GM12878 (cell line): ENCODE measurements around the gene ZCCHC24. TPM values are rescaled to one million over a fixed set of nuclear protein-coding genes. Genes with fewer than 3 reads are reported as not detected.

Experiments
- ATAC-seq: fragments of 200-7000 bp; cut with Tn5 transposase; 3 replicates; pipeline ENCODE4 v1.9.1; 2020; ENCODE audit warnings: mild to moderate bottlenecking, moderate library complexity
- BruUV-seq: library from RNA; stranded (reverse); fragments of 400-500 nt; replicated peaks from 2 replicates; lab custom pipeline; 2021; lab: Mats Ljungman, UMichigan
- CTCF ChIA-PET: fragments of 300-600 bp; sonication (Branson Sonifier 250); formaldehyde crosslinking; extraction: SDS; loops from one replicate; lab custom pipeline; 2021; ENCODE audit warnings: inconsistent platforms; lab: Yijun Ruan, JAX
- POLR2A ChIA-PET: fragments of 350-600 bp; formaldehyde crosslinking; extraction: SDS; loops from one replicate; lab custom pipeline; 2021; ENCODE audit warnings: inconsistent platforms; lab: Charles Lee
- RAD21 ChIA-PET: fragments of 300-600 bp; sonication (Branson Sonifier 250); formaldehyde crosslinking; loops from one replicate; lab custom pipeline; 2023; ENCODE audit warnings: antibody characterized with exemption; ENCODE audit not compliant: unreplicated experiment; lab: Charles Lee
- SMC1A ChIA-PET: fragments of 300-600 bp; sonication (Branson Sonifier 250); formaldehyde crosslinking; loops from one replicate; lab custom pipeline; 2023; ENCODE audit not compliant: unreplicated experiment, uncharacterized antibody; lab: Charles Lee
- DNase-seq: peaks from one replicate; pipeline ENCODE4 v3.0.0-alpha.2; 2011; ENCODE audit warnings: low read depth, low spot score
- FAIRE-seq: peaks from 3 replicates; lab custom pipeline; 2011; peaks lifted over from hg19 to GRCh38; lab: Jason Lieb, UNC
- H2AFZ ChIP-seq: 2 replicates; pipeline ENCODE4 v1.6.0; 2011; ENCODE audit warnings: low read depth, low read length, control low read depth; ENCODE audit not compliant: control insufficient read depth
- H3K27ac ChIP-seq: 2 replicates; pipeline ENCODE4 v1.5.1; 2011; ENCODE audit warnings: control low read depth; ENCODE audit not compliant: control insufficient read depth, insufficient read depth
- H3K27me3 ChIP-seq, 2 experiments: replicated peaks in 1 of 2; 2 replicates each; pipeline versions ENCODE4 v1.6.0 to v1.6.1; 2011; ENCODE audit warnings: low read length in 1 of 2; ENCODE audit not compliant: control insufficient read depth in 2 of 2, insufficient read depth in 2 of 2
- H3K36me3 ChIP-seq, 2 experiments: 2 replicates each; pipeline ENCODE4 v1.5.1; 2011; ENCODE audit warnings: low read length in 1 of 2; ENCODE audit not compliant: control insufficient read depth in 2 of 2, insufficient read depth in 2 of 2
- H3K4me1 ChIP-seq: 2 replicates; pipeline ENCODE4 v1.6.1; 2011; ENCODE audit warnings: mild to moderate bottlenecking, low read length, moderate library complexity, mixed read lengths; ENCODE audit not compliant: control insufficient read depth, insufficient read depth
- H3K4me2 ChIP-seq: 2 replicates; pipeline ENCODE4 v1.6.0; 2011; ENCODE audit warnings: control low read depth; ENCODE audit not compliant: control insufficient read depth, insufficient read depth
- H3K4me3 ChIP-seq: fragments of 200-600 bp; sonication (generic); 2 replicates; pipeline ENCODE4 v1.5.1; 2016
- H3K79me2 ChIP-seq: 2 replicates; pipeline ENCODE4 v1.6.0; 2011; ENCODE audit warnings: low read length; ENCODE audit not compliant: control insufficient read depth, insufficient read depth
- H3K9ac ChIP-seq: 2 replicates; pipeline ENCODE4 v1.8.0; 2011; ENCODE audit warnings: low read length, control low read depth, mixed read lengths; ENCODE audit not compliant: control insufficient read depth, insufficient read depth
- H3K9me3 ChIP-seq: replicated peaks from 3 replicates; pipeline ENCODE4 v1.5.1; 2011; ENCODE audit warnings: mild to moderate bottlenecking, low read length; ENCODE audit not compliant: control insufficient read depth, insufficient read depth
- H4K20me1 ChIP-seq: 2 replicates; pipeline ENCODE4 v1.6.0; 2011; ENCODE audit not compliant: control insufficient read depth, insufficient read depth
- ESRRA ChIP-seq: IDR thresholded peaks from 2 replicates; pipeline ENCODE4 v1.6.1; 2012; ENCODE audit warnings: mild to moderate bottlenecking, low read length, improper control_type of control experiment
- FOXK2 ChIP-seq: fragments of 450-650 bp; IDR thresholded peaks from 2 replicates; pipeline ENCODE4 v1.6.1; 2017; ENCODE audit warnings: mild to moderate bottlenecking, moderate library complexity
- JUND ChIP-seq: IDR thresholded peaks from 2 replicates; pipeline ENCODE4 v1.6.1; 2012; ENCODE audit warnings: low read depth, mild to moderate bottlenecking, low read length, improper control_type of control experiment, moderate library complexity
- KAT2A ChIP-seq: conservative IDR thresholded peaks from 2 replicates; pipeline ENCODE4 v1.6.1; 2011; ENCODE audit warnings: low read depth, low read length; ENCODE audit not compliant: control insufficient read depth
- KLF5 ChIP-seq: fragments of 450-650 bp; IDR thresholded peaks from 2 replicates; pipeline ENCODE4 v1.6.1; 2014; ENCODE audit warnings: mild to moderate bottlenecking; ENCODE audit not compliant: partially characterized antibody
- RBBP5 ChIP-seq: fragments of 200-600 bp; sonication (generic); conservative IDR thresholded peaks from 2 replicates; pipeline ENCODE4 v1.6.1; 2016
- RUNX3 ChIP-seq: IDR thresholded peaks from 2 replicates; pipeline ENCODE4 v1.6.1; 2012; ENCODE audit warnings: low read length, inconsistent platforms
- SIN3A ChIP-seq: IDR thresholded peaks from 2 replicates; pipeline ENCODE4 v1.6.1; 2012; ENCODE audit warnings: low read depth, low read length, improper control_type of control experiment
- TCF3 ChIP-seq: IDR thresholded peaks from 2 replicates; pipeline ENCODE4 v1.6.1; 2012; ENCODE audit warnings: low read depth, mild to moderate bottlenecking, low read length, borderline replicate concordance; ENCODE audit not compliant: insufficient read depth
- WGBS: methylation state at CpG from one replicate; pipeline ENCODE4 v1.1.6; 2016; ENCODE audit warnings: low lambda C conversion rate; ENCODE audit not compliant: insufficient replicate concordance, insufficient coverage; ENCODE audit errors: missing lambda C conversion rate; 5-methylcytosine and 5-hydroxymethylcytosine counted together
- in situ Hi-C: fragments of 300-500 bp; cut with MboI; formaldehyde crosslinking; loops from 9 replicates; pipeline ENCODE4 v1.14.3; 2018; ENCODE audit warnings: mixed read lengths
- intact Hi-C: fragments of 100-400 bp; cut with micrococcal nuclease; formaldehyde crosslinking; loops from one replicate; pipeline ENCODE4 v1.14.2; 2022; ENCODE audit not compliant: unreplicated experiment
- polyA plus RNA-seq, 11 experiments: library from polyadenylated mRNA; depleted of rRNA in 4 of 11; unstranded in 6 of 11; stranded (reverse) in 5 of 11; fragments of >200 nt; fragmentation: Nextera tagmentation in 4 of 11; fragmentation: Illumina TruSeq in 1 of 11; extraction: Ambion mirVana in 4 of 11; extraction: Trizol in 1 of 11; gene quantifications; 1 replicate in 1 of 11; 2 replicates in 10 of 11; pipeline versions ENCODE4 v1.2.1 to v1.2.3, GENCODE V29; 2011 to 2016; ENCODE audit warnings: inconsistent platforms in 2 of 11, missing spikeins in 2 of 11, low read depth in 1 of 11
- total RNA-seq, 4 experiments: library from RNA; depleted of rRNA in 3 of 4; stranded (reverse); fragments of >200 nt in 3 of 4; fragmentation: Illumina TruSeq in 1 of 4; extraction: Trizol in 1 of 4; gene quantifications; 2 replicates each; pipeline versions ENCODE4 v1.2.1 to v1.2.3, GENCODE V29; 2013 to 2021

Gene ZCCHC24
- total and polyA plus RNA-seq, 10 of the 15 experiments (the other 5 are each of a cell fraction or from before 2014, with no cell fraction given), result 0.02 to 0.62 (median 0.04) TPM; not detected in 4

GRCh38 chr10:79488336-79488735, 42.9 kb upstream of the ZCCHC24 start:
- CTCF ChIA-PET, result interaction anchor here (0.7 to 6.6 kb wide), 16 partner anchors 8 to 134 kb away, joined by 3 to 100 read pairs (median 3); no protein-coding TSS in a partner anchor
- no TSS peak for BruUV-seq
- FAIRE-seq (no peak), ATAC-seq (no peak), DNase-seq (no peak)
- Histone ChIP-seq H3K4me3 (no peak overlapping the region), H3K9me3 (no peaks in the 10 kb centered on the region), H4K20me1 (no peaks in the 10 kb centered on the region), H3K79me2 (no peaks in the 10 kb centered on the region), H2AFZ (no peak overlapping the region), H3K4me2 (no peak overlapping the region), H3K4me1 (peaks cover 6% of the 10 kb centered on the region), H3K9ac (no peak overlapping the region), H3K27ac (no peak overlapping the region), H3K27me3 (no peaks in the 10 kb centered on the region; a peak in 1 of 4 replicates), H3K36me3 (no peaks in the 10 kb centered on the region)
- WGBS, result 85% methylated on average over 5 of the region's 5 CpGs
- in situ Hi-C loops, result no loop called here
- RAD21 ChIA-PET, result interaction anchor here (0.8 to 1.6 kb wide), 6 partner anchors 11 to 115 kb away, joined by 3 to 11 read pairs (median 4); no protein-coding TSS in a partner anchor
- POLR2A ChIA-PET, result no interaction called here
- SMC1A ChIA-PET, result interaction anchor here (0.6 to 4.5 kb wide), 6 partner anchors 15 to 165 kb away, joined by 3 to 36 read pairs (median 3); no protein-coding TSS in a partner anchor
- intact Hi-C loops, result no loop called here
- TF ChIP-seq KLF5 (no peak), RBBP5 (no peak), RUNX3 (no peak), FOXK2 (no peak), TCF3 (no peak), SIN3A (no peak), JUND (no peak), KAT2A (no peak), ESRRA (no peak)
